AG04449 (cell line): ENCODE data around the gene NFE2L2.
A peak's percentile ranks its signal among the peaks of the same experiment; 100 is the strongest.
"Not testable (repeated sequence)": the region's sequence is repeated elsewhere in the genome, so short reads cannot be mapped to it uniquely, and the experiment has no call there.

Experiments used
- CTCF ChIA-PET: fragments of 350-600 bp; formaldehyde crosslinking; extraction: SDS; loops from one replicate; lab custom pipeline; 2021; ENCODE audit warnings: antibody characterized with exemption; lab: Yijun Ruan, JAX
- POLR2A ChIA-PET: fragments of 400-600, 350-600 bp; formaldehyde crosslinking; extraction: SDS; loops from one replicate; lab custom pipeline; 2020; ENCODE audit warnings: antibody characterized with exemption, inconsistent platforms; lab: Yijun Ruan, JAX
- DNase-seq: peaks from one replicate; pipeline ENCODE4 v3.0.0-alpha.2; 2010; ENCODE audit warnings: low read depth, low spot score
- H3K4me3 ChIP-seq: 2 replicates; pipeline ENCODE4 v1.5.1; 2011; ENCODE audit warnings: low read depth, mild to moderate bottlenecking, control low read depth, low read length
- TF ChIP-seq, protein P1 (sequence below): IDR thresholded peaks from one replicate; pipeline ENCODE4 v1.5.1; 2011; ENCODE audit warnings: mild to moderate bottlenecking, moderate library complexity, low read length, control low read depth, inconsistent platforms; ENCODE audit not compliant: insufficient read depth; ENCODE audit errors: missing control alignments

NFE2L2 gene

GRCh38 chr2:177221534-177221933 lies 43.0 kb downstream of the NFE2L2 start:
- ChIA-PET POLR2A (no interaction called here), CTCF (interaction anchor here (1.5 to 2.1 kb wide), 2 partner anchors 9 to 57 kb away, joined by 3 to 7 read pairs; no protein-coding TSS in a partner anchor)
- H3K4me3 ChIP-seq = no peak overlapping the region
- TF ChIP-seq, protein P1, sequence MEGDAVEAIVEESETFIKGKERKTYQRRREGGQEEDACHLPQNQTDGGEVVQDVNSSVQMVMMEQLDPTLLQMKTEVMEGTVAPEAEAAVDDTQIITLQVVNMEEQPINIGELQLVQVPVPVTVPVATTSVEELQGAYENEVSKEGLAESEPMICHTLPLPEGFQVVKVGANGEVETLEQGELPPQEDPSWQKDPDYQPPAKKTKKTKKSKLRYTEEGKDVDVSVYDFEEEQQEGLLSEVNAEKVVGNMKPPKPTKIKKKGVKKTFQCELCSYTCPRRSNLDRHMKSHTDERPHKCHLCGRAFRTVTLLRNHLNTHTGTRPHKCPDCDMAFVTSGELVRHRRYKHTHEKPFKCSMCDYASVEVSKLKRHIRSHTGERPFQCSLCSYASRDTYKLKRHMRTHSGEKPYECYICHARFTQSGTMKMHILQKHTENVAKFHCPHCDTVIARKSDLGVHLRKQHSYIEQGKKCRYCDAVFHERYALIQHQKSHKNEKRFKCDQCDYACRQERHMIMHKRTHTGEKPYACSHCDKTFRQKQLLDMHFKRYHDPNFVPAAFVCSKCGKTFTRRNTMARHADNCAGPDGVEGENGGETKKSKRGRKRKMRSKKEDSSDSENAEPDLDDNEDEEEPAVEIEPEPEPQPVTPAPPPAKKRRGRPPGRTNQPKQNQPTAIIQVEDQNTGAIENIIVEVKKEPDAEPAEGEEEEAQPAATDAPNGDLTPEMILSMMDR = no peak
- no peak for DNase-seq

GRCh38 chr2:177219787-177220186 lies 44.7 kb downstream of the NFE2L2 start:
- POLR2A ChIA-PET = not testable (repeated sequence)

DNA sequence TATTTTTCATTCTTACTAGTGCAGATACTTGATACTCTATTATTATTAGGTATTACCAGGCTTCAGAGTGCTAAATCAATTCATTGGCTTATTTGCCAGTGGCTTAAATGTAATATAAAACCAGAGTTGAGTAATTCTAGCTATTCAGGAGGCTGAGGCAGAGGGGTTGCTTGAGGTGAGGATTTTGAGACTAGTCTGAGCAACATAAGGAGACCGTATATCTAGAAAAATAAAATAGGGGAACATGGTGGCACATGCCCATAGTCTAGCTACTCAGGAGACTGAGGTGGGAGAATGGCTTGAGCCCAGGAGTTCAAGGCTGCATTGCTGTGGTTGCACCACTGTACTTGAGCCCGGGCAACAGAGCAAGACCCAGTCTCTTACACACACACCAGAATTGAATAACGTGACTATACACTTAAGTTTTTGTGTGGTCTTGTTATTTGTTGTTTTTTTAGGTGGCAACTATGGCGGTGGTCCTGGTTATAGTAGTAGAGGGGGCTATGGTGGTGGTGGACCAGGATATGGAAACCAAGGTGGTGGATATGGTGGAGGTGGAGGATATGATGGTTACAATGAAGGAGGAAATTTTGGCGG lies 47.2 kb downstream of the NFE2L2 start:
- H3K4me3 ChIP-seq = no peak overlapping the region
- DNase-seq = no peak
- POLR2A ChIA-PET = no interaction called here
- CTCF ChIA-PET = interaction anchor here (1.4 kb wide), 1 partner anchor 10 kb away, joined by 3 read pairs; no protein-coding TSS in a partner anchor
- TF ChIP-seq, protein P1 = no peak

More at GRCh38 chr2:177219787-177220186, 44.7 kb downstream of the NFE2L2 start:
- CTCF ChIA-PET, H3K4me3 ChIP-seq, DNase-seq: not testable (repeated sequence)

- CTCF ChIA-PET = interaction anchor here (0.6 to 1.5 kb wide), 3 partner anchors 12 to 52 kb away, joined by 3 to 4 read pairs (median 4); no protein-coding TSS in a partner anchor
- TF ChIP-seq, protein P1 = no peak
- peak overlapping the region; percentile 65 for H3K4me3 ChIP-seq
- POLR2A ChIA-PET = interaction anchor here (0.8 to 1.7 kb wide), 4 partner anchors 11 to 51 kb away, joined by 3 to 20 read pairs (median 8); partner anchors contain the start of gene NFE2L2
- DNase-seq = peak; percentile 28
Measured at GRCh38 chr2:177212891-177213856, 51.4 kb downstream of the NFE2L2 start.

DNA sequence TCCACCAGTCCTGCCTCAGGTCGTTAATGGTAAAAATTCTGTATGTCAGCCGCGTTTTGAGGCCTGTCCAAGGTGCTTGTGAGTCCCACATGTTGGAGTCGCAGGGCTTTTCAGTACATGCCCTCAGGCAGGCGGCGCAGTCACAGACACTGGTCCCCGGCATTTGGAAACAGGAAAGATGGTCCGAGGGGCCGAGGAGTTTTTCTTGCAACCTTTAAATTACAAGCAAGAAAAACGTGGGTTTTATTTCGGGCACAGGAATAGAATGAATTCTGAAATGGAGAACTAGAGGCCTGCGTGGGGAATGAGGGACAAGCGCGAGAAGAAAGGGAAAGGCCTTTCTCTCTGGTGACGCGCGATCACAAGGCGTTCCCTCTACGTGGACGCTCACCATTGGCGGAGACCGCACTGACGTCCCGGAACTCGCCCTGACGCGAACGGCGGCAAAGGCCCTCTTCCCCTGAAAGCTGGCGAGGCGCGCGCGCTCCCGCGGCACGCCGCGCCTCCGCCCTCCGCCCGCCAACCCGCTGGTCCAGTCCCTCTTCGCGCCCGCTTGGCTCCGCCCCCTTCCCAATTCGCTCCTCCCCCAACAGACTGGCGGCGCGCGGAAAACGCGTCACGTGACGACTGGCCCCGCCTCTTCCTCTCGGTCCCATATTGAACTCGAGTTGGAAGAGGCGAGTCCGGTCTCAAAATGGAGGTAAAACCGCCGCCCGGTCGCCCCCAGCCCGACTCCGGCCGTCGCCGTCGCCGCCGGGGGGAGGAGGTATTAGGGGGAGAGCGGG lies 52.2 kb downstream of the NFE2L2 start, which contains the start of gene HNRNPA3:
Gene HNRNPA3 (plus strand): TSS at position 689 of the 785 bp plus-strand sequence. CDS start 6 bp downstream, at position 695.
- ChIA-PET CTCF (interaction anchor here (1.0 to 1.5 kb wide), 2 partner anchors 13 to 48 kb away, joined by 4 read pairs; no protein-coding TSS in a partner anchor), POLR2A (interaction anchor here (0.8 to 1.7 kb wide), 4 partner anchors 10 to 52 kb away, joined by 3 to 20 read pairs (median 8); partner anchors contain the start of gene NFE2L2)
- TF ChIP-seq, protein P1 = peak; percentile 23
- DNase-seq = peak; percentile 91
- H3K4me3 ChIP-seq = peak within 1 kb of the TSS; percentile 65
